Activated CD4-positive, alpha-beta T cell treated with anti-CD3 and anti-CD28 coated beads, Interleukin-2, amount 50 U/mL, for 24 hours (primary cell): ENCODE results near the gene PIGR.

Experiments used
- DNase-seq, 2 donors: peaks; one replicate each; pipeline ENCODE4 v3.0.0-alpha.2; 2020; ENCODE audit warnings: low read depth in 1 of 2, low spot score in 1 of 2

PIGR gene

GRCh38 chr1:206961668-206962067, 15.4 kb upstream of the PIGR start:
- no peak for DNase-seq

- no peak for DNase-seq
These were observed 14.6 kb upstream of the PIGR start for GRCh38 chr1:206960676-206961386.

GRCh38 chr1:206958144-206958543, 11.9 kb upstream of the PIGR start:
- DNase-seq: no peak

GRCh38 chr1:206957639-206958038, 11.4 kb upstream of the PIGR start:
- DNase-seq: no peak

GRCh38 chr1:206955476-206956451, 9.5 kb upstream of the PIGR start:
- no peak for DNase-seq

- no peak for DNase-seq
These were observed 8.4 kb upstream of the PIGR start for GRCh38 chr1:206954459-206955342.

GRCh38 chr1:206953626-206954025, 7.4 kb upstream of the PIGR start:
- DNase-seq: no peak

- DNase-seq: no peak
These were observed 6.9 kb upstream of the PIGR start for GRCh38 chr1:206953126-206953525.

- DNase-seq: no peak
These were observed 5.9 kb upstream of the PIGR start for GRCh38 chr1:206952171-206952570.

GRCh38 chr1:206951318-206952100, 5.2 kb upstream of the PIGR start:
- DNase-seq: no peak

GRCh38 chr1:206949641-206950040, 3.4 kb upstream of the PIGR start:
- DNase-seq: no peak

- DNase-seq: no peak
These were observed 2.9 kb upstream of the PIGR start for GRCh38 chr1:206949208-206949607.

GRCh38 chr1:206947255-206947654, 989 bp upstream of the PIGR start:
- DNase-seq: no peak

- DNase-seq: no peak
These were observed 487 bp downstream of the PIGR start for GRCh38 chr1:206945779-206946178.

- DNase-seq: no peak
These were observed 1.6 kb downstream of the PIGR start for GRCh38 chr1:206944703-206945102.

- DNase-seq: no peak
These were observed 4.4 kb downstream of the PIGR start for GRCh38 chr1:206941766-206942418.

- no peak for DNase-seq
These were observed 5.7 kb downstream of the PIGR start for GRCh38 chr1:206940588-206940936.

GRCh38 chr1:206939841-206940587, 6.3 kb downstream of the PIGR start:
- DNase-seq: no peak

- no peak for DNase-seq
These were observed 7.1 kb downstream of the PIGR start for GRCh38 chr1:206939131-206939530.
